Fibroblast of lung (primary cell): ENCODE data around the gene PCDHB15. TPM values are rescaled to one million over a fixed set of nuclear protein-coding genes. Genes with fewer than 3 reads are reported as not detected.
A peak's percentile ranks its signal among the peaks of the same experiment; 100 is the strongest.
"Not testable (repeated sequence)": the region's sequence is repeated elsewhere in the genome, so short reads cannot be mapped to it uniquely, and the experiment has no call there.

Source experiments
- DNase-seq, 2 donors: peaks; one replicate each; pipeline versions ENCODE4 v3.0.0 to v3.0.0-alpha.2; 2010; ENCODE audit warnings: low read depth in 2 of 2
- H2AFZ ChIP-seq: 2 replicates; pipeline ENCODE4 v1.5.1; 2012; ENCODE audit warnings: low read length, control low read depth, inconsistent platforms
- H3K27ac ChIP-seq: 2 replicates; pipeline ENCODE4 v1.5.1; 2011; ENCODE audit warnings: low read length, control low read depth; ENCODE audit not compliant: insufficient read depth
- H3K27me3 ChIP-seq: 2 replicates; pipeline ENCODE4 v1.5.1; 2011; ENCODE audit warnings: mild to moderate bottlenecking, low read length; ENCODE audit not compliant: control insufficient read depth, insufficient read depth
- H3K36me3 ChIP-seq: 2 replicates; pipeline ENCODE4 v1.5.1; 2011; ENCODE audit warnings: low read length; ENCODE audit not compliant: control insufficient read depth, insufficient read depth
- H3K4me1 ChIP-seq: 2 replicates; pipeline ENCODE4 v1.5.1; 2011; ENCODE audit warnings: low read length; ENCODE audit not compliant: control insufficient read depth, insufficient read depth; ENCODE audit errors: extremely low read depth
- H3K4me2 ChIP-seq: 2 replicates; pipeline ENCODE4 v1.5.1; 2011; ENCODE audit warnings: low read length, control low read depth; ENCODE audit not compliant: insufficient read depth; ENCODE audit errors: extremely low read depth
- H3K4me3 ChIP-seq, 4 experiments: fragments of 200-600 bp in 1 of 4; sonication (generic) in 1 of 4; replicated peaks in 1 of 4; 2 replicates each; pipeline ENCODE4 v1.5.1; 2011 to 2016; ENCODE audit warnings: low read length in 4 of 4, low read depth in 3 of 4, mild to moderate bottlenecking in 3 of 4, control low read depth in 2 of 4, inconsistent platforms in 1 of 4, mixed read lengths in 1 of 4; ENCODE audit not compliant: insufficient read depth in 1 of 4; ENCODE audit errors: control extremely low read depth in 1 of 4
- H3K79me2 ChIP-seq: 2 replicates; pipeline ENCODE4 v1.5.1; 2012; ENCODE audit warnings: mild to moderate bottlenecking, low read length, inconsistent platforms; ENCODE audit not compliant: control insufficient read depth, insufficient read depth
- H3K9ac ChIP-seq: 2 replicates; pipeline ENCODE4 v1.5.1; 2011; ENCODE audit warnings: mild to moderate bottlenecking, low read length, control low read depth; ENCODE audit not compliant: insufficient read depth
- H3K9me3 ChIP-seq: 2 replicates; pipeline ENCODE4 v1.5.1; 2012; ENCODE audit warnings: low read depth, low read length; ENCODE audit not compliant: control insufficient read depth, insufficient read depth
- H4K20me1 ChIP-seq: 2 replicates; pipeline ENCODE4 v1.5.1; 2011; ENCODE audit warnings: low read length; ENCODE audit not compliant: control insufficient read depth, insufficient read depth; ENCODE audit errors: extremely low read depth
- CTCF ChIP-seq, 2 donors: IDR thresholded peaks in 1 of 2; conservative IDR thresholded peaks in 1 of 2; 1 replicate in 1 of 2; 2 replicates in 1 of 2; pipeline ENCODE4 v1.5.1; 2011 to 2012; ENCODE audit warnings: low read length in 2 of 2, control low read depth in 1 of 2, inconsistent platforms in 1 of 2, low read depth in 1 of 2, mild to moderate bottlenecking in 1 of 2
- EZH2 ChIP-seq: IDR thresholded peaks from 2 replicates; pipeline ENCODE4 v1.5.1; 2012; ENCODE audit warnings: low read length, control low read depth, mild to moderate bottlenecking; ENCODE audit errors: missing control alignments
- polyA plus RNA-seq, 2 donors: library from polyadenylated mRNA; depleted of rRNA in 1 of 2; stranded (reverse) in 1 of 2; unstranded in 1 of 2; fragments of >200 nt; gene quantifications; 2 replicates each; pipeline ENCODE4 v1.2.1, GENCODE V29; 2011 to 2012; ENCODE audit warnings: missing spikeins in 1 of 2
- total RNA-seq: library from RNA; depleted of rRNA; stranded (reverse); fragments of >200 nt; gene quantifications from 2 replicates; pipeline ENCODE4 v1.2.1, GENCODE V29; 2014

PCDHB15 gene
- total and polyA plus RNA-seq, 2 donors (not counting 1 experiment from before 2014, with no cell fraction given): 0.31 to 1.8 TPM

GRCh38 chr5:141215504-141215903, 29.7 kb upstream of the PCDHB15 start:
- not testable (repeated sequence) for H2AFZ ChIP-seq, DNase-seq, H3K4me3 ChIP-seq, H3K9me3 ChIP-seq, H3K27me3 ChIP-seq, H3K4me1 ChIP-seq, H3K9ac ChIP-seq, H3K4me2 ChIP-seq, H3K27ac ChIP-seq, H3K79me2 ChIP-seq, H3K36me3 ChIP-seq, H4K20me1 ChIP-seq

GRCh38 chr5:141216035-141216434, 29.2 kb upstream of the PCDHB15 start:
- H2AFZ ChIP-seq, H3K4me1 ChIP-seq: not testable (repeated sequence)

GRCh38 chr5:141223112-141223783, 21.9 kb upstream of the PCDHB15 start, which contains the start of gene PCDHB14:
Gene PCDHB14 (plus strand): TSS chr5:141223343. CDS start chr5:141223506, 163 bp downstream.
- Histone ChIP-seq H3K27ac (no peak within 1 kb of the TSS), H2AFZ (no peak within 1 kb of the TSS), H3K4me3 (peak within 1 kb of the TSS in 2 of 4 experiments; percentile 16 to 42), H3K27me3 (no peaks in the 10 kb centered on the region), H3K9ac (no peak within 1 kb of the TSS), H4K20me1 (no peaks in the 10 kb centered on the region), H3K36me3 (no peaks in the 10 kb centered on the region), H3K4me2 (no peak within 1 kb of the TSS), H3K4me1 (no peaks in the 10 kb centered on the region), H3K9me3 (no peaks in the 10 kb centered on the region), H3K79me2 (no peaks in the 10 kb centered on the region)
- DNase-seq: peak; percentile 13 to 21
- no peak for TF ChIP-seq CTCF (conservative IDR thresholded peaks at IDR 0.05 in 1 of 2, IDR thresholded peaks at IDR 0.05 in 1 of 2; ENCODE audit: low read depth in 1 of 2, low read length in 2 of 2)
- no peak for TF ChIP-seq EZH2

More at GRCh38 chr5:141216035-141216434, 29.2 kb upstream of the PCDHB15 start:
- not testable (repeated sequence) for H3K4me2 ChIP-seq, H3K27me3 ChIP-seq, H3K27ac ChIP-seq, H3K79me2 ChIP-seq, H3K9me3 ChIP-seq, H4K20me1 ChIP-seq, H3K9ac ChIP-seq, H3K36me3 ChIP-seq, DNase-seq, H3K4me3 ChIP-seq

- not testable (repeated sequence) for H3K4me2 ChIP-seq, H3K36me3 ChIP-seq, H3K4me1 ChIP-seq, H3K9me3 ChIP-seq, H2AFZ ChIP-seq, H4K20me1 ChIP-seq, H3K27ac ChIP-seq, H3K9ac ChIP-seq, H3K79me2 ChIP-seq, H3K4me3 ChIP-seq, DNase-seq, H3K27me3 ChIP-seq
Observed at GRCh38 chr5:141224844-141225243, 20.4 kb upstream of the PCDHB15 start.

- not testable (repeated sequence) for H3K9me3 ChIP-seq, H3K27ac ChIP-seq, H2AFZ ChIP-seq, DNase-seq, H3K4me3 ChIP-seq, H3K4me2 ChIP-seq, H3K36me3 ChIP-seq, H3K27me3 ChIP-seq, H3K9ac ChIP-seq, H4K20me1 ChIP-seq, H3K4me1 ChIP-seq, H3K79me2 ChIP-seq
Observed at GRCh38 chr5:141225421-141225820, 19.8 kb upstream of the PCDHB15 start.
